Keratinocyte (primary cell): ENCODE data around the gene GATAD2B.
A peak's percentile ranks its signal among the peaks of the same experiment; 100 is the strongest.

Experiments used
- EZH2 ChIP-seq: IDR thresholded peaks from one replicate; pipeline ENCODE4 v1.6.1; 2012; ENCODE audit warnings: inconsistent platforms, mild to moderate bottlenecking, low read length, moderate library complexity
- TF ChIP-seq, protein P1 (sequence below), 3 experiments: IDR thresholded peaks in 1 of 3; conservative IDR thresholded peaks in 1 of 3; optimal IDR thresholded peaks in 1 of 3; 2 replicates in 2 of 3; 3 replicates in 1 of 3; pipeline versions ENCODE3 to v1.5.1; 2011; ENCODE audit warnings: low read length in 3 of 3, mild to moderate bottlenecking in 3 of 3, moderate library complexity in 2 of 3, control low read depth in 1 of 3, inconsistent platforms in 1 of 3; ENCODE audit not compliant: insufficient read depth in 2 of 3; ENCODE audit errors: extremely low read depth in 1 of 3

DNA sequence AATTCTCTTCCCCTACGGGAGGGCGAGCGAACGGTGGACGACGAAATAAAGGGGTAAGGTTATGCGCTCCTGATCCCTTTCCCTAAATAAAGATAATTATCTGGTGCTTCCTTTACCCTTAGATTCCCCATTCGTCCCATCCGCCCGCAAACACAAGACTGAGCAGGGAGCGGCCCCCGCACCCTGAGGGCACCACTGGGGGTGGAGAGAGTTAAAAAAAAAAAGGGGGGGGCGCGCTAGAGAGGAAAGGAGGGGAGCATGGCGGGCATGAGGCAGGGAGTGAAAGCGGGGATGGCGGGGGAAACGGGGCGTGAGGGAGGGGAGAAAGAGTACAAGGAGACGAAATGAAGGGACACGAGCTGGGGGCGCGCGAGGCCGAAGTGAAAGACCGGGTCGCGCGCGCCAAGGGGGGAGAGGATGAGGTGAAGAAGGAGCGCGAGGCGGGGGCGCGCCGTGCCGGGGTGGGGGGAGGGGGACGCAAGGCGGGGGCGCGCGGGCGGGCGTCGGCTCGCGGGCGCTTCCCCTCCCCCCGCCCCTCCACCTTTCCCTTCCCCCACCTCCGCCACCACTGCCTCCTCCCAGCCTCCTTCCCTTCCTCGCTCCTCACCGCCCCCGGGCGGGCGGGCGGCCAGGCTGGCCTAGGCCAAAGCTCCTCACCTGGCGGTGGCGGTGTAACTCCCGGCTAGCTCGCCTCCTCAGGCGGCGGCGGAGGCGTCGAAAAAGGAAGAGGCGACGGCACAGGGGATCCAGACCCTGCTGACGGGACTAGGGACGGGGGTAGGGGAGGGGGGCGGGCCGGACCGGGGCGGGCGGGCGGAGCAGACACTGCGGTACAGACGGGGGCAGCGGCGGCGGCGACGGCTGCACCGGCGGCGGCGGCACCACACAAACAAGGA, 448 bp downstream of the GATAD2B start:
- TF ChIP-seq, protein P1, sequence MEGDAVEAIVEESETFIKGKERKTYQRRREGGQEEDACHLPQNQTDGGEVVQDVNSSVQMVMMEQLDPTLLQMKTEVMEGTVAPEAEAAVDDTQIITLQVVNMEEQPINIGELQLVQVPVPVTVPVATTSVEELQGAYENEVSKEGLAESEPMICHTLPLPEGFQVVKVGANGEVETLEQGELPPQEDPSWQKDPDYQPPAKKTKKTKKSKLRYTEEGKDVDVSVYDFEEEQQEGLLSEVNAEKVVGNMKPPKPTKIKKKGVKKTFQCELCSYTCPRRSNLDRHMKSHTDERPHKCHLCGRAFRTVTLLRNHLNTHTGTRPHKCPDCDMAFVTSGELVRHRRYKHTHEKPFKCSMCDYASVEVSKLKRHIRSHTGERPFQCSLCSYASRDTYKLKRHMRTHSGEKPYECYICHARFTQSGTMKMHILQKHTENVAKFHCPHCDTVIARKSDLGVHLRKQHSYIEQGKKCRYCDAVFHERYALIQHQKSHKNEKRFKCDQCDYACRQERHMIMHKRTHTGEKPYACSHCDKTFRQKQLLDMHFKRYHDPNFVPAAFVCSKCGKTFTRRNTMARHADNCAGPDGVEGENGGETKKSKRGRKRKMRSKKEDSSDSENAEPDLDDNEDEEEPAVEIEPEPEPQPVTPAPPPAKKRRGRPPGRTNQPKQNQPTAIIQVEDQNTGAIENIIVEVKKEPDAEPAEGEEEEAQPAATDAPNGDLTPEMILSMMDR (optimal IDR thresholded peaks at IDR 0.05 in 1 of 3, IDR thresholded peaks at IDR 0.05 in 1 of 3, conservative IDR thresholded peaks at IDR 0.05 in 1 of 3; ENCODE audit: extremely low read depth in 1 of 3, insufficient read depth in 2 of 3, low read length in 3 of 3), result peak in 2 of 3 experiments; percentile 19 to 41
- TF ChIP-seq EZH2, result no peak
